Activated T-helper 17 cell treated with anti-CD3 and anti-CD28 coated beads, Interleukin-2, amount 50 U/mL, for 72 hours (primary cell): ENCODE measurements around the gene MORN1. TPM values are rescaled to one million over a fixed set of nuclear protein-coding genes. Genes with fewer than 3 reads are reported as not detected.

Source experiments
- ATAC-seq: fragments of 150-1000 bp; cut with Tn5 transposase; replicated peaks from 2 replicates; pipeline ENCODE4 v1.10.0; 2021; ENCODE audit warnings: mild to moderate bottlenecking, moderate library complexity
- H3K27ac Mint-ChIP-seq: one replicate; pipeline ENCODE4 v1.8.0; 2022; ENCODE audit warnings: mixed read lengths
- H3K27me3 Mint-ChIP-seq: one replicate; pipeline ENCODE4 v1.8.0; 2022; ENCODE audit warnings: mixed read lengths
- H3K36me3 Mint-ChIP-seq: one replicate; pipeline ENCODE4 v1.8.0; 2022; ENCODE audit warnings: low read depth, mild to moderate bottlenecking, mixed read lengths
- H3K4me1 Mint-ChIP-seq: one replicate; pipeline ENCODE4 v1.8.0; 2022; ENCODE audit warnings: mixed read lengths
- H3K4me3 Mint-ChIP-seq: one replicate; pipeline ENCODE4 v1.8.0; 2022; ENCODE audit warnings: mild to moderate bottlenecking, mixed read lengths
- H3K9me3 Mint-ChIP-seq: one replicate; pipeline ENCODE4 v1.8.0; 2022; ENCODE audit warnings: mixed read lengths
- total RNA-seq, 2 donors: library from RNA; stranded (reverse); gene quantifications; one replicate each; pipeline ENCODE4 v1.2.3, GENCODE V29; 2022

The MORN1 gene
- total RNA-seq, 2 donors from 2014 or later: 4.4 to 5.3 TPM

GRCh38 chr1:2290595-2291510, 100.5 kb downstream of the MORN1 start:
- Mint-ChIP-seq H3K4me3 (peak overlapping the region; percentile 85), H3K27me3 (no peaks in the 10 kb centered on the region), H3K36me3 (peaks cover 8% of the 10 kb centered on the region), H3K9me3 (no peaks in the 10 kb centered on the region), H3K4me1 (peaks cover 45% of the 10 kb centered on the region), H3K27ac (peak overlapping the region; percentile 98)
- ATAC-seq: peak; percentile 92

GRCh38 chr1:2290171-2290578, 101.2 kb downstream of the MORN1 start:
- no peaks in the 10 kb centered on the region for H3K27me3 Mint-ChIP-seq
- peak overlapping the region; percentile 85 for H3K4me3 Mint-ChIP-seq
- H3K36me3 Mint-ChIP-seq: peaks cover 8% of the 10 kb centered on the region
- ATAC-seq: peak; percentile 41
- peak overlapping the region; percentile 98 for H3K27ac Mint-ChIP-seq
- H3K9me3 Mint-ChIP-seq: no peaks in the 10 kb centered on the region
- H3K4me1 Mint-ChIP-seq: peaks cover 39% of the 10 kb centered on the region

GRCh38 chr1:2289607-2290006, 101.7 kb downstream of the MORN1 start:
- Mint-ChIP-seq H3K27me3 (no peaks in the 10 kb centered on the region), H3K4me3 (peak overlapping the region; percentile 85), H3K4me1 (peaks cover 39% of the 10 kb centered on the region), H3K9me3 (no peaks in the 10 kb centered on the region), H3K36me3 (peaks cover 8% of the 10 kb centered on the region), H3K27ac (peak overlapping the region; percentile 98)
- no peak for ATAC-seq

GRCh38 chr1:2288816-2289536, 102.4 kb downstream of the MORN1 start:
- no peak for ATAC-seq
- Mint-ChIP-seq H3K4me3 (peak overlapping the region; percentile 85), H3K27ac (peak overlapping the region; percentile 52)

GRCh38 chr1:2288311-2288710, 103.0 kb downstream of the MORN1 start:
- Mint-ChIP-seq H3K9me3 (no peaks in the 10 kb centered on the region), H3K36me3 (peaks cover 8% of the 10 kb centered on the region), H3K27ac (peak overlapping the region; percentile 52), H3K4me1 (peaks cover 32% of the 10 kb centered on the region), H3K27me3 (no peaks in the 10 kb centered on the region), H3K4me3 (peak overlapping the region; percentile 85)
- ATAC-seq: no peak

More at GRCh38 chr1:2288816-2289536, 102.4 kb downstream of the MORN1 start:
- peaks cover 8% of the 10 kb centered on the region for H3K36me3 Mint-ChIP-seq
- no peaks in the 10 kb centered on the region for H3K27me3 Mint-ChIP-seq
- peaks cover 39% of the 10 kb centered on the region for H3K4me1 Mint-ChIP-seq
- H3K9me3 Mint-ChIP-seq: no peaks in the 10 kb centered on the region

GRCh38 chr1:2287649-2288048, 103.7 kb downstream of the MORN1 start:
- Mint-ChIP-seq H3K4me1 (peaks cover 30% of the 10 kb centered on the region), H3K27me3 (no peaks in the 10 kb centered on the region), H3K9me3 (no peaks in the 10 kb centered on the region), H3K27ac (peak overlapping the region; percentile 52), H3K4me3 (peak overlapping the region; percentile 85), H3K36me3 (peaks cover 8% of the 10 kb centered on the region)
- ATAC-seq: no peak

GRCh38 chr1:2286923-2287322, 104.4 kb downstream of the MORN1 start:
- peaks cover 8% of the 10 kb centered on the region for H3K36me3 Mint-ChIP-seq
- peak overlapping the region; percentile 13 for H3K4me3 Mint-ChIP-seq
- no peaks in the 10 kb centered on the region for H3K9me3 Mint-ChIP-seq
- peaks cover 30% of the 10 kb centered on the region for H3K4me1 Mint-ChIP-seq
- no peak overlapping the region for H3K27ac Mint-ChIP-seq
- no peak for ATAC-seq
- H3K27me3 Mint-ChIP-seq: no peaks in the 10 kb centered on the region

GRCh38 chr1:2284932-2285331, 106.4 kb downstream of the MORN1 start:
- Mint-ChIP-seq H3K36me3 (no peaks in the 10 kb centered on the region), H3K9me3 (no peaks in the 10 kb centered on the region), H3K27me3 (no peaks in the 10 kb centered on the region), H3K27ac (no peak overlapping the region), H3K4me3 (no peak overlapping the region), H3K4me1 (peaks cover 16% of the 10 kb centered on the region)
- ATAC-seq: no peak

GRCh38 chr1:2283991-2284895, 107.1 kb downstream of the MORN1 start:
- no peak for ATAC-seq
- no peak overlapping the region for H3K27ac Mint-ChIP-seq
- H3K9me3 Mint-ChIP-seq: no peaks in the 10 kb centered on the region
- no peak overlapping the region for H3K4me3 Mint-ChIP-seq
- H3K36me3 Mint-ChIP-seq: no peaks in the 10 kb centered on the region
- peaks cover 12% of the 10 kb centered on the region for H3K4me1 Mint-ChIP-seq
- H3K27me3 Mint-ChIP-seq: no peaks in the 10 kb centered on the region

GRCh38 chr1:2283371-2283990, 107.9 kb downstream of the MORN1 start:
- ATAC-seq: no peak
- Mint-ChIP-seq H3K27me3 (no peaks in the 10 kb centered on the region), H3K9me3 (no peaks in the 10 kb centered on the region), H3K4me1 (peaks cover 10% of the 10 kb centered on the region), H3K4me3 (no peak overlapping the region), H3K36me3 (no peaks in the 10 kb centered on the region), H3K27ac (no peak overlapping the region)

- Mint-ChIP-seq H3K4me3 (no peak overlapping the region), H3K9me3 (no peaks in the 10 kb centered on the region), H3K36me3 (no peaks in the 10 kb centered on the region), H3K27ac (no peak overlapping the region), H3K27me3 (no peaks in the 10 kb centered on the region), H3K4me1 (peaks cover 7% of the 10 kb centered on the region)
- ATAC-seq: no peak
Measured at GRCh38 chr1:2282556-2283270, 108.6 kb downstream of the MORN1 start.

GRCh38 chr1:2279817-2280216, 111.5 kb downstream of the MORN1 start:
- no peaks in the 10 kb centered on the region for H3K27me3 Mint-ChIP-seq
- H3K4me3 Mint-ChIP-seq: no peak overlapping the region
- H3K27ac Mint-ChIP-seq: peak overlapping the region; percentile 48
- ATAC-seq: no peak
- H3K36me3 Mint-ChIP-seq: no peaks in the 10 kb centered on the region
- H3K4me1 Mint-ChIP-seq: peaks cover 12% of the 10 kb centered on the region
- H3K9me3 Mint-ChIP-seq: no peaks in the 10 kb centered on the region

GRCh38 chr1:2279210-2279639, 112.1 kb downstream of the MORN1 start:
- H3K4me1 Mint-ChIP-seq: peaks cover 12% of the 10 kb centered on the region
- H3K36me3 Mint-ChIP-seq: no peaks in the 10 kb centered on the region
- no peak for ATAC-seq
- peak overlapping the region; percentile 48 for H3K27ac Mint-ChIP-seq
- H3K4me3 Mint-ChIP-seq: no peak overlapping the region
- H3K27me3 Mint-ChIP-seq: no peaks in the 10 kb centered on the region
- H3K9me3 Mint-ChIP-seq: no peaks in the 10 kb centered on the region
